Activated CD4-positive, alpha-beta T cell treated with anti-CD3 and anti-CD28 coated beads, Interleukin-2, amount 50 U/mL, for 24 hours (primary cell): Measurements from ENCODE around the gene ASMT.
"Not testable (repeated sequence)": the region's sequence is repeated elsewhere in the genome, so short reads cannot be mapped to it uniquely, and the experiment has no call there.

ENCODE experiments used
- DNase-seq, 2 donors: peaks; one replicate each; pipeline ENCODE4 v3.0.0-alpha.2; 2020; ENCODE audit warnings: low read depth in 1 of 2, low spot score in 1 of 2

Gene ASMT

DNA sequence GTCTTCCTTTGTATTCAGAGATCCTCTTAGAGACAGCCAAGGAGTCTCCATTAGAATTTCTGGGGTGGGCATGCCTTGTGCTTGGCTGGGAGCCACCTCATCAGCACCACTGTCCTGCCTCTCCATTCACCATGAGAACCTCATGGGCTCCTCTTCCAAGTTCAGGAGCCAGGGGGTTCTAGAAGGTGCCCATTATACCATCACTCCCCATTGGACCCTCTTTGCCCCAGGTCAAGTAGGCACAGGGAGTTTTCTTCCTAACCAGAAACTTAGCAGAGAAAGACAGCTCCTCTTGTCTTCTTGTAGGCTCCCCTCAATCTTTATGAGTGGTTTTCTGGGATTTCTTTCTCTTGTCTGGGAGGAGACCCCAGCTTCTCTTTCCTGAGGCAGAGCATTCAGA, 31.1 kb downstream of the ASMT start:
- DNase-seq: no peak

DNA sequence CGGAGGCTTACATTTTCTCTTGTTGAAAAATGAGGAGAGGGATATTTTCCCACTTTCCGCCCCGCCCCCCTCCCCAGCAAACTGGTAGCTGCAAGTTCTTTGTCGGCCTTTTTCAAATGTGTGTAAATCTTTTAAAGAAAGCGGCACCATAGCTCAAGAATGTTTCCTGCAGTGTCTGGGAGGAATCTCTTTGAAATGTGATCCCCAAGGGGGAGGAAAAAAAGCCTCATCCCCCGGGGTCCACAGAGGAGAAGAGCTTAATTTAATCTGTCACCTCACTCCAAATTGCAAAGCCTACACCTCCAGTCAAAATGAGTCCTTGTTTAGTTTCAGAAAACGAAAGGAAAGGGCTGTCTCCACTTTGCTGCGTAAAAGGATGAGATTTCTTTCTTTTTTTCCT, 34.8 kb downstream of the ASMT start:
- DNase-seq: no peak

DNA sequence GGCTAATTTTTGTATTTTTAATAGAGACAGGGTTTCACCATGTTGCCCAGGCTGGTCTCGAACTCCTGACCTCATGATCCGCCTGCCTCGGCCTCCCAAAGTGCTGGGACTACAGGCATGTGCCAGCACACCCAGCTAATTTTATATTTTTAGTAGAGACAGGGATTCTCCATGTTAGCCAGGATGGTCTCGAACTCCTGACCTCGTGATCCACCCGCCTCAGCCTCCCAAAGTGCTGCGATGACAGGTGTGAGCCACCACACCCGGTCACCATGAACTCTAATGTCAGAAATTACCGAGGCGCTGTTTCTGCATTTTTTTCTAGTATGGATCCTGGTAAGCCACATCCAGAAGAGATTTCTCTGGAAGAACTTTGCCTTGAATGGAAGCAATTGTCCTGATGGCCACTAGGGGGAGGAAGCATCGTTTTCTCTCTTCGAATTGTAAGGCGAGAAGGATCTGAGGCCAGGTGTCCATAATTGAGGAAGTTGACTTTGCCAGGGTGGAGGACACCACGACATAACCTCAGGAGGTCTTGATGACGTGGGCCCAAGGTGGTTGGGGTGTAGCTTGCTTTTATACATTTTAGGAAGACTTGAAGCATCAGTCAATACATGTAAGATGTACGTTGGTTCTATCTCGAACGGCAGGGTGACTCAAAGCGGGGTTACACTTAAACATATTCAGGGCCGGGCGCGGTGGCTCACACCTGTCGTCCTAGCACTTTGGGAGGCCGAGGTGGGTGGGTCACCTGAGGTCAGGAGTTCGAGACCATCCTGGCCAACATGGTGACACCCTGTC, 37.4 kb downstream of the ASMT start:
- peak in 1 of 2 donors; percentile 35 for DNase-seq

- DNase-seq: no peak
Measured at GRCh38 chrX:1656379-1656778, 41.5 kb downstream of the ASMT start.

DNA sequence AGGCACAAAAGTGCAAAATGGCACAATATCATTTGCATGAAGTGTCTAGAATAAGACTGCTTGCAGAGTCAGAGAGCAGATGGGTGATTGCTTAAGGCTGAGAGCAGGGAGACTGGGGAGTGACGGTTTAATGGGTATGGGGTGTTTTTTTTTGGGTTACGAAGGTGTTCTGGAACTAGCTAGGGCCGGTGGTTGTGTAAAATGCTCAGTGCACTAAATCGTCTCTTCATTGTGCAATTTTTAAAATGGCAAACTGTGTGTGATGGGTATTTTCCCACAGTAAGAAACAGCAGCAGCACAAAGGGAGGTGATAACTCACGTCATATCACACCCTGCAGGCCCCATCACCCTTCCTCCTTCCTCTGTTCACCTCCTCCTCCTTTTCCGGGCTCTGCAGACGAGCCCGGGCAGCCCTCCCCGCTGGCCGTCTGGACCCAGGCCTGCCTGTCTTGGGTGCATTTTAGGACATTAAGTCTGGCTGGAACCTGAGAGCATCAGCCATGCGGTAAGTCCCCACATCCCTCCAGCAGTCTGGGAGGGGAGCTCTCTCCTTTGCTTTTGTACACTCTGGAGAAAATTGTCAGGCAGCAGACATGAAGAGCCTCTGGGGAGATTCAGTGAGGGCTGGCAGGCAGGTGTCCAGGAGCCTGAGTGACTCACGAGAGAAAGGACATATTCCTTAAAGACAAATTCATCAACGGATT, 42.7 kb downstream of the ASMT start:
- peak in 1 of 2 donors; percentile 57 for DNase-seq

- DNase-seq: no peak
Measured at GRCh38 chrX:1658071-1658491, 43.2 kb downstream of the ASMT start.

- DNase-seq: no peak
Measured at GRCh38 chrX:1659664-1660461, 45.0 kb downstream of the ASMT start.

- DNase-seq: peak in 1 of 2 donors; percentile 91
Measured at GRCh38 chrX:1661048-1661921, 46.4 kb downstream of the ASMT start.

GRCh38 chrX:1661922-1662221, 47.0 kb downstream of the ASMT start:
- DNase-seq: no peak

- no peak for DNase-seq
Measured at GRCh38 chrX:1667566-1667965, 52.7 kb downstream of the ASMT start.

- DNase-seq: peak in 1 of 2 donors; percentile 28
Measured at GRCh38 chrX:1673337-1673736, 58.5 kb downstream of the ASMT start.

- no peak for DNase-seq
Measured at GRCh38 chrX:1676866-1677265, 62.0 kb downstream of the ASMT start.

GRCh38 chrX:1679238-1679637, 64.4 kb downstream of the ASMT start:
- DNase-seq: peak in 1 of 2 donors; percentile 22

DNA sequence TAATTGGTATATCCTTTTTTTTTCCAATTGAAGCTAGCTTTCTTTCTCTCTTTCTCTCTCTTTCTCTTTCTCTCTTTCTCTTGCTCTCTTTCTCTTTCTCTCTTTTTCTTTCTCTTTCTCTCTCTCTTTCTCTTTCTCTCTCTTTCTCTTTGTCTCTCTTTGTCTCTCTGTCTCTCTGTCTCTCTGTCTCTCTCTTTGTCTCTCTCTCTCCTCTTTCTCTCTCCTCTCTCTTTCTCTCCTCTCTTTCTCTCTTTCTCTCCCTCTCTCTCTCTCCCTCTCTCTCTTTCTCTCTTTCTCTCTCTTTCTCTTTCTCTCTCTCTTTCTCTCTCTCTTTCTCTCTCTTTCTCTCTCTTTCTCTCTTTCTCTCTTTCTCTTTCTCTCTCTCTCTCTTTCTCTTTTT, 66.6 kb downstream of the ASMT start:
- DNase-seq: no peak

- not testable (repeated sequence) for DNase-seq
Measured at GRCh38 chrX:1681856-1682255, 67.0 kb downstream of the ASMT start.

DNA sequence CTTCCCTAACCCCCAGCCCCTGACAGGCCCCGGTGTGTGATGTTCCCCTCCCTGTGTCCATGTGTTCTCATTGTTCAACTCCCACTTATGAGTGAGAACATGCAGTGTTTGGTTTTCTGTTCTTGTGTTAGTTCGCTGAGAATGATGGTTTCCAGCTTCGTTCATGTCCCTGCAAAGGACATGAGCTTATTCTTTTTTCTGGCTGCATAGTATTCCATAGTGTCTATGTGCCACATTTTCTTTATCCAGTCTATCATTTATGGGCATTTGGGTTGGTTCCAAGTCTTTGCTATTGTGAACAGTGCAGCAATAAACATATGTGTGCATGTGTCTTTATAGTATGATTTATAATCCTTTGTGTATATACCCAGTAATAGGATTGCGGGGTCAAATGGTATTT, 67.6 kb downstream of the ASMT start:
- DNase-seq: not testable (repeated sequence)

DNA sequence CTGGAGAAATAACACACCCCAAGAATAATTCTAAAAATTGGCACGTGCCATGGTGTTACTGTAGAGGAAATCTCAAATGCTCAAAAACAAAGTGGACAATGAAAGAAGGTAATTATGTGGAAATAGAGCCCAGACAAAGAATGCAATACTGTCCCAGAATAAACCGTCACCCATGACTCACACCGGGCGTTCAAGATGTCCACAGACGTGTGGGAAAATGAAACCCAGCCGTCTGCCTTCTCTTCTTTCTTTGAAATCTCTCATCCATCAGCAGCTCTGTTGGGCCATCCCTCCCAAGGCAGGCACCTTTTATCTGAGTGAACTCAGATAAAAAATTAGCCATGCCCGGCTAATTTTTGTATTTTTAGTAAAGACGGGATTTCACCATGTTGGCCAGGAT, 70.0 kb downstream of the ASMT start:
- not testable (repeated sequence) for DNase-seq

DNA sequence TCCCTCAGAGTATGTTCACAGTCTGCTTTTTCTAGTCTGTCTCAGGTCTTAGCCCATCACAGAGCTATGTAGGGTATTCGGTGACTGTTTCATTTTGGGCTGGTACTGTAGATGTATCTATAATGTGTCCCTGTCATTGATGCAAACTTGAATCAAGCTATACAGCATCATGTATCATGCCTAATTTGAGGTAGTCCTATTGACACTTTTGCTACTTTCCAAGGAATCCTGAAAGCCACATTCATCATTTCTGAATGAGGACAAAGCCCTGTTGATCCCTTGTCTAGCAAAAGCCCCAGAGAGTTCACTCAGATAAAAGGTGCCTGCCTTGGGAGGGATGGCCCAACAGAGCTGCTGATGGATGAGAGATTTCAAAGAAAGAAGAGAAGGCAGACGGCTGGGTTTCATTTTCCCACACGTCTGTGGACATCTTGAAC, 70.6 kb downstream of the ASMT start:
- not testable (repeated sequence) for DNase-seq

GRCh38 chrX:1686642-1687041, 71.8 kb downstream of the ASMT start:
- no peak for DNase-seq
